Femur (tissue), 1 donor: Measurements from ENCODE around the gene NRG3.

Source experiments
- DNase-seq: peaks from one replicate; pipeline ENCODE4 v3.0.0-alpha.2; 2017

NRG3 gene

DNA sequence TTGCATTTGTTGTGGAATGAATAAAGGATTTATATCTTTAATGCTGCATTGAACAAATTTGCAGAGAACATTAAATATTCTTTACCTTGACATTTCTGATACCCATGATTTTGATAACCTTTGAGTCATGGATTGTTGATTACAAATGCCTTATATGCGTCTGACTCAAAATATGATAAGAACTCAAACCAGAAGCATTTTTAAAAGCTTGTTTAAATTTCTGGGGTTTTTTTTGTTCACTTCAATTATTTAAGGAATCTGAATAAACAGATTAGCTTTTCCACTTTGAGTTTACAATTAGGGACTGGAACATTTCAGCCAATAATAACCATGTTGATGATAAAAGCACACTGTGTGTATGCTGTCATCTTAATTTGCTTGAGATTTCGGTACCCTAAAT is 253.5 kb downstream of the NRG3 start:
- no peak for DNase-seq

DNA sequence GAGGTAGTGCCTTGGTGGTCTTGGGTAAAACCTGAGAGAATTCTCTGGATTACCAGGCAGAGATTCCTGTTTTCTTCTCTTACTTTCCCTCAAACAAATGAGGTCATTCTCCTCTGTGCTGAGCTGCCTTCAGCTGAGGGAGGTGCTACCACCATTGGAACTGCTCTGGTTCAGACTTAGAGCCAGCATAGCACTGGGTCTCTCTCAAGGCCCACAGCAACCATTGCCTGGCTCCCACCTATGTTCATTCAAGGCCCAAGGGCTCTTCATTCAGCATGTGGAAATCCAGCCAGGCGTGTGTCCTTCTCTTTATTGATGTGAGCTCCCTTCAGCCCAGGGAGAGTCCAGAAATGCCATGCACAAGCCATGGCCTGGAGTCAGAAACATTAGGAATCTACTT is 261.1 kb downstream of the NRG3 start:
- no peak for DNase-seq

DNA sequence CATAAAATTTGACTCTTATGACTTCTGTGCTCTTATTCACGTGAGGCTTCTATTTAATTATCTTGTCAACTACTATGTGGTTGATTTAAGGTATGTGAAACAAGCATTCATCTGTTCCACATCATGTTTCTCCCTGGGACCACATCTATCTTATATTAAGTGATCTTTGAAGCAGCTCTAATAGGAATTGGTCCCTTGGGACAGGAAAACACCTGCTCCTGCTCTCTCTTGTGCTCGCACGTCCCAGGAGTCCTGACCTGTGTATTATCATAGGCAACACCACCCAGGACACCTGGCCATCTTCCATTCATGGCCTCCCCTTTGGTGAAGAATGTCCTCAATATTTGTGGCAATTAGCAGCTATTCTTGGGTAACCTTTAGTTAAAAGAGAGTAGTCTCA is 269.2 kb downstream of the NRG3 start:
- DNase-seq: no peak

DNA sequence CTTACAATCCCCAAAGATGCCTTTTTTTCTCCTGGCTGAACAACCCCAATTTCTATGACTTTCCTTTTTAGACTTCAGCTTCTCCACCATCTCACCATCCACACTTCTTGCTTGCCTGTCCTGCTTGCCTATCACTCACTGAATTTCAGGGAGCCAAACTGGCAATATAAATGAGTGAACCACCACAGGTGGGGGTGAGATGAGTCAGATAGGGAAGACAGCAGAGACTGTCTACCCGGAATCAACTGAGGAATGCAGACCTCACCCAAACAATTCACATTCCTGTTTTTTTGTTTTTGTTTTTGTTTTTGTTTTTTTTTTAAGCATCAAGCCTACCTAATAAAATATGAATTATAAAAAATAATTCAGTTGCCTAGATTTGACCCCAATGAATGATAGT is 273.8 kb downstream of the NRG3 start:
- no peak for DNase-seq

DNA sequence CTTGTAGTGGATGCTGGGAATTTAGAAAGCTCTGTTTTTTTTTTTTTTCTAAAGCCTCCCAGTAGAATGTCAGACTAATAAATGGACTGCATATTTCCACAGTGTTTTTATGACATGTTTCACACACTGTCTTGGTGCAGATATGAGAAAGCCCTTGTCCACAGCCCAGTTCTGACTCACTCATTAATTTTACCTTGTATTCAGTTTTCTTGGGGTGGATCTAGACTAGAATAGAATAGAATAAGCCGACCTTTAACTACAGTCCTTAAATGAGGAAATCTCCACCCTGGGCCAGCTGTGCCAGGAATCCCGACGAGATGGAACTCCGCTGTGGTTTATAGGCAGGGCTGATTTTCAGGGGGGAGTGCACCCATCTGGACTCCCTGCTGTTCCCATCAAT is 274.7 kb downstream of the NRG3 start:
- DNase-seq: no peak

DNA sequence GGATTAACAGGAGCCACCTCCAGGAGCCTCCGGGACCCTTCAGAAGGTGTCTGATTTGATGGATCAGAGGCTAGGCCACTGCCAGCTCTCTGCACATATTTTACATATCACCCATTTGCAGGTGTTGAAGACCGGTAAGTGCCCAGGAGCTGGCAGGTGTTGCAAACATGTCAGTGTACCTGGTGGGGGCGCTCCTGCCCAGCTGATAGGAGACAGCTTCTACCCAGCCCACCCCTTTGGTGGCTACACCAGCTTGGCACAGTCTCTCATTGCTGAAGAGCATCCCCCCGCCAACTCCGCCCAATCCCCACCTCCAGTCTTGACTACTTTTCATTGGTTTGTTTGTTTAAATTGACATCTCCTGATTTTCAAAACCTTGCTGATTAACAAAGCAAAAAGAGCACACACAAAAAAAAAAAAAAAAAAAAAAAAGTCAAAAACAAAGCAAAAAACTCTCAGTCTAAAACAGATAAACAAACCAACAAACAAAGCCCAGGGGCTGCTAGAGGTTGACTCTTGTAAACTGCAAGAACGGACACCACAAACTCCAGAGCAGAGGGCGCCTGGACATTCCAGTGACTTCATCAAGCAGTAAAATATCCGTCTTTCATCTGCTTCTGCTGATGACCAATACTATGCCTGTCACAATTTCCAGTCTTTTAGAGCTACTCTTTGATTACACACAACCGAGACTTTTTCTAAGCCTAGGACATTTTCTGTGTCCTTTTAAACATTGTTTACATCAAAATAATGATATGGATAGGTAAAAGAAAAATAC is 275.3 kb downstream of the NRG3 start:
- DNase-seq: peak; percentile 25

DNA sequence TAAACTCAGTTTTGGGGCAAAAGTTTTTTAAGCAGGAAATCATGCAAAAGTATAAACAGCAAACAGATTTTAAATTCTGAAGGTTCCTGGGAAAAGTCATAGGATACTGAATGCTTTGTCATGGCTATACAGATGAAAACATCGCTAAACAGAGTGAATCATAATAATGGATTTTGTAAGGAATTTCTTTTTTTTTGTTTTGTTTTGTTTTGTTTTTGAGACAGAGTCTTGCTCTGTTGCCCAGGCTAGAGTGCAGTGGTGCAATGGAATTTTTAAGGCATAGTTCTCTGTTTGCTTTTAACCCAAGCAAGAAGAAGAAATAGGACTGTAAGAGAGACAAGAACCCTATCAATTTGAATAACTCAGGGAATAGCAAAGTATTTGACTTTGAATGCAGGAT is 285.3 kb downstream of the NRG3 start:
- no peak for DNase-seq

DNA sequence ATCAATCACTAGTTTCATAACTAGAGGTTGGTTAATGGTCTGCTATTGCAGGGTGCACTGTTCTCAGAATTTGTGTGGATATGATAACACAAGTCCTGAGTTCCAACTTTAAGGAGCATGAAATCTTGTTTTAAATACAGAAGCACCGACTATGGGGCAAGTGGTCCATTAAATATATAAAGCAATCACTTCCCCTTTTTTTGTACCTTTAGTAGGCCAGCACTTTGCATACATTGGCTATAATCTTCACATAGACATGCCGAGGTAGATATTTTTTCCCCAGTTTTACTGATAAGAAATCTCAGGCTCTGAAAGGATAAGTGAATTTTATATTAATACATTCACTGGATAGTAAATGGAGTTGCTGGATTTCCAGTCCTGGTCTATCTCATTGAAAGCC is 286.3 kb downstream of the NRG3 start:
- DNase-seq: no peak

DNA sequence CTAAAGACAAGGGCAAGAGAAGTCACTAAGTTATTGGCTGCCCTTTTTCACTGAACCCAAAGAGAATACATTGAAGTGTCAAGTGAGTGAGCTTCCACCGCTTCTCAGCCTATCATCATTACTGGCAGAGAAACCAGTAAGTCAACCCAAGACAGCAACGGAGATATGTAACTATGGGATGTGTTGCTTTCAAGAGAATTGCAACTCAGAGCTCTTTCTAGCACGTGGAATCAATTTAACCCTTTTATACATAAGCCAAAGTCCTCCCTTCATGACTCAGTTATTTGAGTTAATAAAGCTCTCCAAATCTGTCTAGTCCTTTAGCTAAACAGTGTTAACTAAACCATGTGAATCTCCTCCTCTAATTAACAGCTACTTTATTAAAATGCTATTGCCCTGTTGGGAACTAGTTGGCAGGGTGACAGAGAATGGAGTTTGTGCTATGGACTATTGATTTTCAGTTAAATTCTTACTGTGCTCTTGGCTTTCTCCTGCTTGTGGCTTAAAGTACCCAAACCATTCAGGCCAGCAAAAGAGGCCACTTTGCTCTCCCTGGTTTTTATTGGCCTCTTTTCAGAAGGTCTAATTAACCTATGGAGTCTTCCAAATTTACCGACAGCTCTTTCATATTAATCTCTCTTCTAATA is 287.7 kb downstream of the NRG3 start:
- no peak for DNase-seq

DNA sequence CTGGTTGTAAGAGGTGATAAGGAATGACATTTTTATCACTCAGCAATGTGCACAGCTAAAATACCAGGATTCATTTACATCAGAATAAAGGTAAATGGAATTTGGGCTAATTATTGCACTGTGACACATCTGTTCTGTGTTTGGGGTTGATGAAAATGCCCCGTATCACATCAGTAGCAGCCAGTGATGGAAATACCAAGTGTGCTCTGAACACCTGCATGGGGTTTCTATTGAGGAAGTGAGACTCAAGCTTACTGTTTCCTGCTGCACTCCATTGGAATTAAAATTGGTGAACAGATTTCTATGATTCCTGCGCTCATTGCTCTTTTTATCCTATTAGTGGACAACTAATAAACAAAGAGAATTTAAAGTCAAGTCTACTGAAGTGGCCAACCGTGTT is 296.9 kb downstream of the NRG3 start:
- no peak for DNase-seq

DNA sequence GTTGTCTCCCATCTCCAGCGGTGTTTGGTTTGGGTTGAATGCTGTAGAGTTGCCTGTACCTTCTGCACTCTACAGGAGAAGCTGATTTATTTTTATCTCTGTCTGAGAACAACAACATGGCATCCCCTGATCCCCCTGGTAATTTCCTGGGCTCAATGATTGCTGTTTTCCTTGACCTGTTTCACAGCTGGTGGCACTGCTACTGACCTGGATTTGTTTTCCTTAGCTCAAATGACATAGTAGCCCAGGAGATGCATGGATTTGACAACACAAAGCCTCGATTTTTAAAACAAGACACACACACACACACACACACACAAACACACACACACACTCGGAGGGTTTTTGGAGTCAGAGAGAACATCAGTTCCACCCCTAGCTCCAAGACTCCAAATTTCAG is 301.6 kb downstream of the NRG3 start:
- DNase-seq: no peak

DNA sequence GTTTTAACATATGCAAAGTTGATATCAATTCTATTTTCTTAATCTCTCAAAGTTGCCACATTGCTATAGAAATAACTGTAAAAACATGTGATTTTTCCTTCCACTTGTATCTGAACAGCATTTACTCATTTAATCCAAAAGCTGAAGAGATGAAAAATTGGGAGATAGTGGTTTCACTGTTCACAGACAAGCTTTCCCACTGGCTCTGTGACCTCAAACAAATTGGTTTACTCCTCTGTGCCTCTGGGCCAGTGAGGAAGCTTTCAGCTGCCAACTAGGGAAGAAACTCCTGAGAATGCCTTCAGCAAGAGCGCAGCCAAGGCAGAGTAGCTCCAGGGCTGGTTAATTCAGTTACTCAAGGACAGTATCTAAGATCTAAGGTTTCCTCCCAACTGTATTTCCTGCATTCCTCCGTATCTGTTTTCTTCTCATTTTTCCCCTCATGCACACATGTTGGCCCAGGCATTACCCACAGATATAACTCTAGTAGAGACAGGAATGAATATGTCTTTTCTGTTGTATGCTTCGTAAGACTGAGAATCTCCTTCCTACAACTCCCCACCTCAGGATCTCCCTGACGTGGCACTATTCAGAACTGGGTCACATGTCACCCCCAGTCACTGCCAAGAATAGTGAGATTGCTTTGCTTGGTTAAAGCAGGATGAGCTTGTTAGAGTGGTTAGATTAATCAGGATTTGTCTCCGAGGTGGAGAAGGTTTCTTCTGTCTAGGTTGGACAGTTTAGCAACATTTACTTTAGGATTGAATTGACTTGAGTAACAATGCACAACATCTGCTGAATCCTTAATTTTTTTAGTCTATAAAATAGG is 315.7 kb downstream of the NRG3 start:
- DNase-seq: no peak

DNA sequence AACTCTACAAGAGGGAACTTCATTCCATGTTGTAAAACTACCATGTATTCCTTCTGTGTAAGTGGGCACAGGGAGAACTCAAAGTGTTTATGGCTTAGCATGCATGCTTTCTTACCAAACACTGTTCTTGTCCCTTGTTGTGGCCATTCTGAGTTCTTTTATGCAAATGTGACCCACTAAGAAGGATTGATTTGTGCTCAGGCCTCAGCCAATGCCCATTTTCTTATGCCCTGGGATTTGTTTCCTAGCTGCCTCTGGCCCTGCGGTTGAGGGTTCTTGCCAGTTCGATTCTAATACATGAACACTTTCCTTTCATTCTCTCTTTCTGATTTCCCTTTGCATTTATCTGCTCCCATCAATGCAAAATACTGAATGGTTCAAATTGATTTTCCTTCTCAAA is 316.7 kb downstream of the NRG3 start:
- DNase-seq: no peak

DNA sequence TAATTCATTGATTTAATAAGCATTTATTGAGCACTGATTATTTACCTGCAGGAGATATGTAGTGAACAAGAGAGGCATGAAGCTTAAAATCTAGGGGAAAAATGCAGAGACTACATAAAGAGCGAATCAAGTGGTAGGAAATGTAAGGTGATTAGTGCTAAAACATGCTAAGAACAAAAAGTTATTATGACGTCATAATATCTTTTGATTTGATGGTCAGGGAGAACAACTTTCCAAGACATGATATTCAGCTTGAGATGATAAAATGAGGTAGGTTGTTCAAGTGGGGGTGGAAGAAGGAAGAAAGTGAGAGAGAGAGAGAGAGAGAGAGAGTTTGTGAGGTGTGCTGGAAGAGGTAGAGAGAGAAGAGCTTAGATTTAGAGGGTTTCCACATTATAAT is 317.7 kb downstream of the NRG3 start:
- DNase-seq: no peak

DNA sequence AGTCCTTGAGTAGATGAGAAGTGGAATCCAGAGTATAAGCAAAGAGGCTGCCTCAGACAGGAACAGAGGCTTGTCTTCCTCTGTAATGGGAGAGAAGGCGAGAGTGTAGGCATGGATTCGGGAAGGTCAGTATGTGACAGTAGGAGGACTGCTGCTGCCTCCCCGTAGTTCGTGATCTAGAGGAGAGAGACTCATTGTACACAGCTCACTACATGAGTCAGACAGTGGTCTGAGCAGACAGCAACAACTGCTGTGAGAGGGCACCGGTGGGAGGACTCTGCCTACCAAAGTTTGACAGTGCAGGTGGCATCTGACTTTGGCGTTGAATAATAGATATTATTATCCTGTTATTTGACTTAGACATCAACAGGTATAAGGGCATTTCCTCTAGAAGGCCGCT is 319.4 kb downstream of the NRG3 start:
- DNase-seq: no peak

DNA sequence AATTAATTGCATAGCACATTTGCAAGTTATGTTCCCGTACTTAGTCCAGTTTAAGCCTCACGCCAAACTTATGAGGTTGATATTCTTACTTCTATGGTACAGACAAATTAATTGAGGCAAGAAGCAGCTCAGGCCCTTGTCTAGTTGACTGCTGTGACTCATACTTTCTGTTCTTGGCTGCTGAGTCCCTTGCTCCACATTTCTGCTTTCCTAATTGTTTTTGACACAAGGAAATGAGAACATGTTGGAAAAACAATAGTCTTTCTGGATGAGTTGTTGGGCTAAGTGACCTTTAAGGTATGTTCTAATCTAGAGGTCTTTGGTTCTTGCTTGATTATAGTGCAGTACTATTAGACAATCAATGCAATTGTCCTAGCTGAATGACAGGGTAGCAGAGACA is 331.8 kb downstream of the NRG3 start:
- no peak for DNase-seq

DNA sequence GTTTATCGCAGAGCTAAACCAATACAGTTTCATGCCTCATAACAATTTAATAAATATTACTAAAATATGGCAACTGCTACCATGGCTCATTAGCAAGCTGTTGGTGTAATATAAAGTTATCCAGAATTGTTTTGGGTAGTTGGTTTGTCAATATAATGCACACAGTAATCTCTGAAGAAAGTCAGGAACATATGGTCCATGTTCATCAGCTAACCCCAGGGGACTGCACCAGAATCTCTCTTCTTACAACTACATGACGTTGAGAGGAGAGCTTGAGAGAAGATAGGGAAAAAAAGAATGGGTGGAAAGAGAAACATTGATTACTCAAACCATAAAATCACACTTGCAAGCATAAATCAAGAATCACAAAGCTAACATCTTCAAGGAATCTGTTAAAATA is 333.7 kb downstream of the NRG3 start:
- DNase-seq: no peak

DNA sequence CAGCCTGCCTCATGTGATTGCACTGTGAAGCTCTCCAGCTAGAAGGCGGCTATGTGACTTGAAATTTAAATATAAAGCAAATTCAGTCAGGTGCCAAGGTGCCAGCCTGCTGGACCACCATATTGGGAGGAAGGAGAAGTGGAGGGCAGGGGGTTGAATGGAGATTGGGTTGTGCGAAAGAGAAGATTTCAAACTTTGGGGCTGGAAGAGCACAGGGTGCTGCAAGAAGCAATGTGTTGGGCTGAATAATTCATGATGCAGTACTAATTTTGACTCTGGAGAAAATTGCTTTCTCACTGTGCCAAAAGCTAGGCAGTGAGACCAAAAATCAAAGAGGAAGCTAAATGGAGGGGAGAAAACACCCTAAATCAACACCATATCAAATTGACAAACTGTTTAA is 335.3 kb downstream of the NRG3 start:
- no peak for DNase-seq

DNA sequence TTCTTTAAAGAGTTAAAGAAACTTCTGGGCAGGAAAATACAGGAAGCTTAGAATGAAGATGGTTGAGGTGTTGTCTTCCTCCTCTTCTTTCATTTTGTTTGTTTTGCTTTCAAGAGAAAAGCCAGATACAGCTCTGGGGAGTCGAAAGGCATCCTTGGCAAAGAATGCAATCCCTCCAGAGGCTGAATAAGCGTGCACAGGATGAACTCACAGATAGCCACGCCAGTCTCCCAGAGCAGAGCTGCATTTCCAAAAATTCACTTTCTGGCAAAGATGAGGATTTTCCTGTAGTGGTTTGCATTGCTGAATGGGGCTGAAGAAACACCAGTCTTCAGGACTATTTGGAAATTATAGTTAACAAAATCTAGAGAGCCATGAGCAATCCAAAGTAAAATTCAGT is 336.4 kb downstream of the NRG3 start:
- peak; percentile 17 for DNase-seq

DNA sequence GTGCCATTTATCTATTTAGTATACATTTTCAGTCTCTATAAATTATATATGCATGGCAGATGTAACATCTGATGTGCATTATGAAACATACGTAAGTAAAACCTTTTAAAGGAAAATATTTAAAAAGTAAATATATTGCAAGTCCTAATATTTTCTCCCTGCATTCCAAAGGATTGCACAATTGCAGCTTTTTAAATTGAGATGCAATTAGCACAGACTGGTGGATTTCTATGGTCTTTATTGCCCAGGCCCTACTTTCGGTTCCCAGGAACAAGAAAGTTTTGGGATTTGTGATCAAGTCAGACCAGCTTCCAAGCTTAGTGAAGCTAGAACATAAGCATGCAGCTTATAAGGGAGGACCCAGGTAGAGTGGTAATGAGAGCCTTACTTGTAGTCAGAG is 337.8 kb downstream of the NRG3 start:
- no peak for DNase-seq

DNA sequence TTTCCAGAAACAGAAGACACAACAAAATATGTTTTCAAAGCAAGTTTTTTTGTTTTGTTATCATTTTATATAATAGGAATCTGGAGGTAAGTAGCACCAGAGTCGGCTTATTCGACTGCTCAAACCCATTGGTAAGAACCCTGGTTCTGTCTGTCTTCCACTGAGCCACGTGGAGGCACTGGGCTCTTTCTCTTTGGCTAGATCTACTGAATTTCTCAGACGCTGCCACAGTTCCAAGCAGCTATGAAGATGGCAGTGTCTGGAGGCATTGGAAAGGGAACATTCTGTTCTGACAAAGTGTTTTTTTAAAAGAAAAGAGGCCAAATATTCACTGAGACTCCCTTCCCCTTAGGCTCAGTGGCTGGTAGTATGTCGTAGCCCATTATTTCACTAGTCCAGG is 338.8 kb downstream of the NRG3 start:
- no peak for DNase-seq

DNA sequence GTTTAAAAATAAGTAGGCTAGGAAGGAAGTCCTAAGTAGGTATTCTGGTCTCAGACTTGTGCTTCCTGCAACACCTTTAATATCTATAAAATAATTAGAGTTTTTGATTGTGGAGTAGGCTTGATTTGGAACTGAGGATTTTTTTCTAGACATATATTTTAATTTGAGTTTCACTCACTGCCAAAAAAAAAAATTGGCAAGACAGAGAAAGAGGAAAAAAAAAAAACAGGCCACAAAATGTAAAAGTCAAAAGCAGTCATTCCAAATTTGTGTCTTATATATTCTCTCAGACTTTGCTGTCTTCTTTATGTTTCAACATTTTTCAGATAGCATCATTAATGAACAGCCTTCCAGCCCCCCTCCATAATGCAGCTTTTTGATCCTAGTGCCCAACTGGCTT is 346.1 kb downstream of the NRG3 start:
- no peak for DNase-seq

DNA sequence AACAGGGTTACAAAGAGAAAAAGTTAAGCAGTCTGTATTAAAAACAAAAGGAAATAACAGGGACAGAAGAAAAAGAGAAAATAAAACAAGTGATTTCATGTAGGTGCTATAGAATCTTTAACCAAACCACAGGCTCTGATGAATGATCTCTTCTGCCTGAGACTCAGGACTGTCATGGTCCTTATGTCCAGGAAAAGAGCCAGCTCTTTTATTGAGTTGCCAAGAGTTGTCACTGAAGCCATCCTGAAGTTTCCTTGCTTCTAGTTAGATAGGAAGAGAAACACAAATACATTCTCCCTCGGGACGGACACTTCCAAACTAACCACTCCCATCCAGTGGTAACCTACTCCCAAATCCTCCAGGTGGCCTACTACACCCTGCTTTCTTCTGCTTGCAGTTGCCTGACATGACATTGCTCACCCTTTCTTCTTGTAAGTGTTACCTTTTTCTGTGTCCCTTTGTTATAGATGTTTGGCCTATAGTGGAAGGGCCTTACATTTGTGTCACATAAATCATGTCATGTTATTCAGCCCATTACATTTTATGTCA is 346.7 kb downstream of the NRG3 start:
- DNase-seq: no peak

DNA sequence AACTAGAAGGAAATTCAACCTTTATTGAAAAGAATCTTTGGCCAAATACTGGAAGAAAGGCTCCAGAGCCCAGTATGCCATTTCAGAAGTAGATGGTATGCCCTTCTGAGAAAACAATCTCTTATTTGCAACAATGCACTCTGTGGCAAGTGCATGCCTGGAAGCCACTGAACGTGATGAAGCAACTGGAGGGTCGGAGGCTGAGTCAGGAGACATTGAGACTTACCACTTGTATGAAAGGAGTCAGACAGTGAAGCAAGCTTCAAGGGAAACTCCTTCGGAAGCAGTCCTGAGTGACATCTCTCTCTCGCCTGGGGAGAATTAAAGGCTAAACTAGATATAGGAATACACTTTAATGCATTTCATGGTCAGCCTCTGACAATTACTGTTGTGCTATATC is 353.7 kb downstream of the NRG3 start:
- no peak for DNase-seq
